Measurements from ENCODE around the gene SUN2.

The SUN2 gene

GRCh38 chr22:38777087-38777671, 21.4 kb upstream of the SUN2 start:
- DNase-seq, result no peak

GRCh38 chr22:38776086-38776485, 20.3 kb upstream of the SUN2 start:
- no peak for DNase-seq

GRCh38 chr22:38775656-38776055, 19.9 kb upstream of the SUN2 start:
- DNase-seq, result no peak

GRCh38 chr22:38774496-38775166, 18.8 kb upstream of the SUN2 start:
- no peak for DNase-seq

GRCh38 chr22:38773363-38773946, 17.7 kb upstream of the SUN2 start:
- no peak for DNase-seq

- DNase-seq, result no peak
These were observed 16.8 kb upstream of the SUN2 start for GRCh38 chr22:38772623-38772873.

- no peak for DNase-seq
These were observed 14.6 kb upstream of the SUN2 start for GRCh38 chr22:38770257-38770949.

- DNase-seq, result no peak
These were observed 12.2 kb upstream of the SUN2 start for GRCh38 chr22:38768036-38768435.

- no peak for DNase-seq
These were observed 11.5 kb upstream of the SUN2 start for GRCh38 chr22:38767313-38767712.

GRCh38 chr22:38766076-38766777, 10.4 kb upstream of the SUN2 start:
- DNase-seq, result peak in 1 of 5 donors; percentile 28

- no peak for DNase-seq
These were observed 6.8 kb upstream of the SUN2 start for GRCh38 chr22:38762551-38762983.

GRCh38 chr22:38761202-38762162, 5.7 kb upstream of the SUN2 start:
- no peak for DNase-seq

- DNase-seq, result no peak
These were observed 4.8 kb upstream of the SUN2 start for GRCh38 chr22:38760477-38761201.

- no peak for DNase-seq
These were observed 3.2 kb upstream of the SUN2 start for GRCh38 chr22:38759005-38759404.

GRCh38 chr22:38758276-38758945, 2.6 kb upstream of the SUN2 start:
- DNase-seq, result peak; percentile 24 to 63 (median 53)

GRCh38 chr22:38757464-38757757, 1.6 kb upstream of the SUN2 start:
- no peak for DNase-seq

GRCh38 chr22:38756711-38757463, 1.1 kb upstream of the SUN2 start:
- peak in 1 of 5 donors; percentile 41 for DNase-seq

- peak; percentile 28 to 57 (median 41) for DNase-seq
These were observed 465 bp downstream of the SUN2 start for GRCh38 chr22:38755155-38755910.

- peak in 2 of 5 donors; percentile 23 to 50 for DNase-seq
These were observed 1.0 kb downstream of the SUN2 start for GRCh38 chr22:38754751-38755154.
